Hematopoietic multipotent progenitor cell (in vitro differentiated cells): ENCODE data around the gene NUMB. TPM values are rescaled to one million over a fixed set of nuclear protein-coding genes. Genes with fewer than 3 reads are reported as not detected.

Experiments used
- DNase-seq, 3 donors: peaks; one replicate each; pipeline ENCODE4 v3.0.0-alpha.2; 2011 to 2015; ENCODE audit warnings: low read depth in 2 of 3, low spot score in 2 of 3
- small RNA-seq: library from RNA; depleted of rRNA; stranded (forward); fragments of <200 nt; gene quantifications from one replicate; pipeline ENCODE3, GENCODE V24; 2012
- total RNA-seq: library from RNA; depleted of rRNA; stranded (reverse); fragments of >200 nt; gene quantifications from one replicate; pipeline ENCODE4 v1.2.3, GENCODE V29; 2012

Gene NUMB
- total RNA-seq, 1 donor, result 38.5 TPM

DNA sequence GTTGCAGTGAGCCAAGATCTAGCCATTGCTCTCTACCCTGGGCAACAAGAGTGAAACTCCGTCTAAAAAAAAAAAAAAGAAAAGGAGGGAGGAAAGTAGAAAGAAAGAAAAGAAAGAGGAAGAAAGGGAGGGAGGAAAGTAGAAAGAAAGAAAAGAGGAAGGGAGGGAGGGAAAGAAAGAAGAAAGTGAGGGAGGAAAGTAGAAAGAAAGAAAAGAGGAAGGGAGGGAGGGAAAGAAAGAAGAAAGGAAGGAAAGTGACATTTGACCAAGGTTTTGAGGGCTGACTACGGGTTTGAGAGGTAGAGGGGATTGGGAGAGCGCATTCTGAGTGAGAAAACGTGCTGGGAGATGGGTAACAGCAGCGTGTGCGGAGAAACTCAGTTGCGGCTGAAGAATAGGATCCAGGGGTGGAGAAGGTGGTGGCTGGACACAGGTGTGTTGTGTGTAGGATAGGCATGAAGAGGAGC lies 221.6 kb downstream of the NUMB start:
- DNase-seq, result no peak

DNA sequence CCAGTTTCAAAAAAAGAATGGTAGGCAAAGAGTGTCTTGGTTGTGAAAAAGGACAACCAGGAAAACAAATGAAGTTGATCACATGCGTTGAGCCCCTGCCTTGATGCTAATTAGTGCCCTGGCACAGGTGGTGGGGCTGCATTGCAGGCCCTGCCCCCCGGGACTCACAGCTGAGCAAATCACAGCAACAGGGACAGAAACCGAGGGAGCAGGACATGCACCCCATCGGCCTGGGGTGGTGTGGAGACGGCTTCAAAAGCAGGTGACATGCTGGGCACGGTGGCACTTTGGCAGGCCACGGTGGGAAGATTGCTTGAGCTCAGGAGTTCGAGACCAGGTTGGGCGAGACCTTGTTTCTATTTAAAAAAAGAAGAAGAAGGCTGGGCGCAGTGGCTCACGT lies 222.2 kb downstream of the NUMB start:
- DNase-seq, result no peak

GRCh38 chr14:73235531-73236155 lies 222.7 kb downstream of the NUMB start:
- DNase-seq, result no peak

- no peak for DNase-seq
Observed at GRCh38 chr14:73234586-73235394, 223.6 kb downstream of the NUMB start.

- DNase-seq, result no peak
Observed at GRCh38 chr14:73234029-73234428, 224.3 kb downstream of the NUMB start.

DNA sequence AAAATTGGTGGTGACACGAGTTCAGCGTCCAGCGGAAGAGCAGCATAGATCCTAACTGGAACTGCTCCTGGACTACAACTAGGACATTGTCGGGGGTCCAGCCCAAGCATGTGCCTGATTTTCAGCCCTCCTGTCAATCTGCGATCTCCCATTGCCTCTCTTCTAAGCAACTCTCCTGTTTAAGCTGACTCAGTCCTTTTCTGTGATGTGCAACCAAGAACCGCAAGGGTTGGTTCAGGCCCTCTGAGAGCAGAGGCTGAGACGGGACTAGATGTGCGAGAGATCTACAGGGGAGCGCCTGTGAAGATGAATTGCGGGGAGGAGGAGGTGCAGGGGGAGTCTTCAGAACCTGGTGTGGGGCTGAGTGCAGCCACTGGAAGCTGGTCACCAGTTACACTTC lies 224.8 kb downstream of the NUMB start:
- DNase-seq, result no peak

GRCh38 chr14:73232984-73233383 lies 225.4 kb downstream of the NUMB start:
- DNase-seq, result no peak

DNA sequence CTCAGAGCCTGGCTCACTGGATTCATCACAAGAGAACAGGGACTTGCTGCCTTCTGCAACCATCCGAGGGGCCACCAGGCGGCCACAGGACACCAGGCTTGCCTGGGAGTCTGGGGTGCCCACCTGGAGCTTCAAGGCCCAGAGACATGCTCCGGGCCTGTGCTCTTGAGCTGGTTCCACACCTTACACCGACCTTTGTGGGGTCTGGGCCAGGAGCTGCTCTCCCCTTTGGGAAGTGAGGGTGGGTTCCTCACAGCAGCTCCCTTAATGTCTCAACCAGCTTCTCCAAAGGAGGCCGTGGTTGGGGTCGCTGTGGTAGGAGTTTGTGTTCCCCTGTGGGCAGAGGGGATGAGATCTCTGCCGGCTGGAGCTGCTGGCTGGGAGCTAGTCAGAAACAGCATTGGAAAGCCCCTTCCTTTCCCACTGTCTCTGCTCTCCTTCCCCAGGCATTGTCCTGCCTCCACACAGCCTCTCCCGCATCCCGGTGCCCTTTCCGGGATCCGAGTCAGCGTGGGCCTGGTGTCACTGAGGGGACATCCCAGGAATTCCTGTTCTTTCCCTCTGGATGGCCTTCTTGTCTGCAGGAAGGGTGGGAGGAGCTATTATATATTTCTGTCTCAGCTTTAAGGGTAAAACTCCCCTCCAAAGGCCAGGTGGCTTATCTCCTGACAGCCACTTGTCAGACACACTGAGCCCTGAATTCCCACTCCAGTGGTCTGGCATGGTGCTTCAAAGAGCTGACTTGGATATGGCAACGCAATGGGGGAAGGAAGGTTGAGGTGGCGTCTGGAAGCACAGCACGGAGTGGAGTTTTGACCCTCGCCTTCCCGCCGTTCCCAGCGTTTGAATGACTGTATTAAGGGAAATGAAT lies 226.1 kb downstream of the NUMB start:
- no peak for DNase-seq

DNA sequence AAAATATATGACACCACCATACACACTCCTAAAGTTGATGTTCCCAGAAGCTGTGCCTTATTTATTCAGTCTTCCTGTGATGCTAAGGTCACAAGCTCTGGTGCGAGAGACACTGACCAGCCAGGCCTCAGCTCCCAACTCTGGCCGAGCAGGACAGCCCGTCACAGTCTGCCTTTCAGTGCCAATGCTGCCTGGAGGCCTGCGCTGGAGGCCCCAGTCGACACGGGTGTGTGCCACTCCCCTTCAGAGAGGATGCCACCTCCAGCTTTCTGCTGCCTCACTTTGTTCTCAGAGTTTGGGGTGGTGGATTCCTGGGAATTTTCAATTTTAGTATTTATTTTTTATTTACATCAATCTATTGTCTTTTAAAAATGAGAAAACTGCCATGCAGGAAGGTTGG lies 228.3 kb downstream of the NUMB start:
- no peak for DNase-seq

GRCh38 chr14:73227812-73228781 lies 230.2 kb downstream of the NUMB start:
- DNase-seq, result no peak

DNA sequence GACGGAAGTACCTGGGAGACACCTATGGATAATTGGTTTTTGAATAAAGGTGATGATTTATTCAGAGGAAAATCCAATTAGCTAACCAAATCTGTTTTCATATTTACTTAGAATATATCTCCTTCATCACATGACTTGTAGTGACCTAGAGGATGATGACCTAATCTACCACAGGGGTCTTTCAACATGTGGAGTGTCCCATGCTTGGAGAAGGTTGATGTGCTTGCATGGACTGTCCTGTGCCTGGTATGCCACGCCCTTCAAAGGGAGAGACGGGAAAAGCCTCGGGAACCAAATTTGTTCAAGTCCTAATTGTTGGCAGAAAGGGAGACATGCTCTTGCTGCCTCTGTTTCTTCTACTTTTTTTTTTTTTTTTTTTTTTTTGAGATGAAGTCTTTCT lies 232.8 kb downstream of the NUMB start:
- DNase-seq, result no peak

Small RNA genes lying within 50 kb of the gene (small RNA-seq; reads per million reads assigned to genes)
- gene RNU6-419P, result not detected

Other genes with a start within 250 kb of the NUMB start
- 1.6 TPM for gene PAPLN, start 221.0 kb downstream of the NUMB start, total RNA-seq
- gene RIOX1, start 32.4 kb upstream of the NUMB start, total RNA-seq, result 38.5 TPM
- 1.9 TPM for gene ACOT1, start 78.6 kb upstream of the NUMB start, total RNA-seq
- under 0.01 TPM for gene HEATR4, start 100.4 kb upstream of the NUMB start, total RNA-seq
- gene ACOT2, start 110.7 kb upstream of the NUMB start, total RNA-seq, result 54.4 TPM
- 1.3 TPM for gene ACOT4, start 133.3 kb upstream of the NUMB start, total RNA-seq
- not detected for gene ACOT6, start 154.0 kb upstream of the NUMB start, total RNA-seq
- gene DNAL1, start 186.4 kb upstream of the NUMB start, total RNA-seq, result 2.4 TPM